NCI-H226 (cell line): Measurements from ENCODE around the gene SLC22A15.

ENCODE experiments used
- DNase-seq: peaks from one replicate; pipeline ENCODE4 v3.0.0-alpha.2; 2015

SLC22A15 gene

GRCh38 chr1:116110567-116111523 is 134.5 kb downstream of the SLC22A15 start, which contains the start of gene MAB21L3:
Gene MAB21L3, plus strand, starts transcription at chr1:116111399. Its CDS starts 1,217 bp downstream, at chr1:116112616.
- no peak for DNase-seq

GRCh38 chr1:116111524-116112021 is 135.3 kb downstream of the SLC22A15 start:
- no peak for DNase-seq

GRCh38 chr1:116112388-116113140 is 136.3 kb downstream of the SLC22A15 start:
- no peak for DNase-seq

- DNase-seq, result no peak
Measured at GRCh38 chr1:116113615-116114014, 137.3 kb downstream of the SLC22A15 start.

GRCh38 chr1:116115476-116116439 is 139.4 kb downstream of the SLC22A15 start:
- no peak for DNase-seq

GRCh38 chr1:116118471-116118870 is 142.2 kb downstream of the SLC22A15 start:
- no peak for DNase-seq
